ENCODE measurements around the gene GRN. TPM values are rescaled to one million over a fixed set of nuclear protein-coding genes. Genes with fewer than 3 reads are reported as not detected.
"Not testable (repeated sequence)": the region's sequence is repeated elsewhere in the genome, so short reads cannot be mapped to it uniquely, and the experiment has no call there.

GRN gene
- polyA plus RNA-seq, 1 donor = 469 TPM

DNA sequence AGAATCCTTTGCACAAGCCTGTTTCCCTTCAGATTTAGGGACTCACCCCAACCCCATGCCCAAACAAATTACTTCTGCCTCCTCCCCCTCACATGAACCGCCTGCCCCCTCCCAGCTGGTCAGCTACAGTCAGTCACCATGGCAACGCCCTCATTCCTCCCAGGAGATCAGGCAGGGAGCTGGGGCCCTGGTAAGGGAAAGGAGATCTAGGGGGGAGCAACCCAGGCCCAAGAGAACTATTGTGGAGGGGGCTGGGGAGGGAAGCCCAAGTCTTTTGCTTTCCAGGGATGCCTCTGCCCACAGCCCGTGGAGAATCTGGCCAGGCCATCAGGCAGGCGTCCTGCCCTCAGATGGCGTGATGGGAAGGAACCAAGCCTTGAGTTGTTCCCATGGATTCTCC is 15.7 kb downstream of the GRN start:
- DNase-seq = no peak
- Histone ChIP-seq H3K9me3 (ENCODE audit: control insufficient read depth, low read depth, low read length) (no peaks in the 10 kb centered on the region), H3K27ac (ENCODE audit: low read length) (no peak overlapping the region), H3K27me3 (ENCODE audit: control insufficient read depth, insufficient read depth, low read length) (peaks cover 20% of the 10 kb centered on the region), H3K36me3 (ENCODE audit: control insufficient read depth, insufficient read depth, low read length) (no peaks in the 10 kb centered on the region), H3K4me1 (ENCODE audit: control insufficient read depth, insufficient read depth, low read length) (peaks cover 10% of the 10 kb centered on the region), H3K4me3 (ENCODE audit: low read length) (no peak overlapping the region)
- WGBS (ENCODE audit: insufficient coverage, low lambda C conversion rate) = no CpG with 5 or more reads among the region's 5 CpGs

DNA sequence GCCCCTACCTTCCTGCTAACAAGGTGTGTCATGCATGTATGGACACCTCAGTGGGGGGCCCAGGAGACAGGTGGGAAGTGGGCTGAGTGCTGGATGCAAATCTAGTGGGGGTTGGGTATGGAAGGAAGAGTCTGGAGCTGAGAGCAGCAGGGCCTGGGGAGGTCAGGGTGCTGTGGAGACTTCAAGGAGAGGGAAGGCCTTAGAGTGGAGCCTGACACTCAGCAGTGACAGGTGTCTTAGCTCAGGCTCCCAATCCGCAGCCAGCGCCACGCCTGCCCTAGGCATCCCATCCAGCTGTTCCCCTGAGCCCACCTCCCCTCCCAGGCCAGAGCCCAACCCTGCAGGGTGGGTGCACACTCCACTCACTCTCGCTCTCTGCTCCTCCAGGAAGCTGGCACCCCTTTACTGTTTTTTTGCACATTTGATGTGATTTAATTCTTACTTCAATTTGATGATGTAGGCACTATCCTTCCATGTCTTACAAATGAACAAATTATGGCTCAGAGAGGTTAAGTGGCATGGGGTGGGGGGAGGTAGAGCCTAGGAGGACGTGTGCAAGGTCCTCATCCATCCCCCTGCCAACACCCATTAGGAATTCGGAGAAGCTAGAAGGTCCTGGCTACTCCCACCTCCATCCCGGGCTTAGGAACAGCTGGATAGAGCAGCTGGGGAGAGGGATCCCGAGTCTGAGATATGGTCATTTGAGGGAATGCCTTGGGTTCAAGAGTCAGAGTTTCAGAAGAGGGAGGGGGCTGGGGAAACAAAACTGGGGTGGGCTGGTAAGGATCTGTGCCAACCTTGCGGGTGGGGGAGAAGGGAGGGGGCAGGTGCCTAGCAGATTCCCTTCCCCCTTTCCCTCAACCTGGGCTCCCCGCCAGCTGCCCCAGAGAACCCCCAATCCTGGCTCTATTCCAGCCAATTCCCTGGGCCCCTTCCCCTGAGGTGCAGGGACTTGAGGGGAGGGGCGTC is 16.5 kb downstream of the GRN start:
- Histone ChIP-seq H3K27me3 (ENCODE audit: control insufficient read depth, insufficient read depth, low read length) (peaks cover 27% of the 10 kb centered on the region), H3K4me1 (ENCODE audit: control insufficient read depth, insufficient read depth, low read length) (peaks cover 10% of the 10 kb centered on the region), H3K9me3 (ENCODE audit: control insufficient read depth, low read depth, low read length) (no peaks in the 10 kb centered on the region), H3K27ac (ENCODE audit: low read length) (no peak overlapping the region), H3K36me3 (ENCODE audit: control insufficient read depth, insufficient read depth, low read length) (no peaks in the 10 kb centered on the region), H3K4me3 (ENCODE audit: low read length) (no peak overlapping the region)
- 40% methylated on average over 1 of the region's 11 CpGs for WGBS (ENCODE audit: insufficient coverage, low lambda C conversion rate)
- DNase-seq = no peak

DNA sequence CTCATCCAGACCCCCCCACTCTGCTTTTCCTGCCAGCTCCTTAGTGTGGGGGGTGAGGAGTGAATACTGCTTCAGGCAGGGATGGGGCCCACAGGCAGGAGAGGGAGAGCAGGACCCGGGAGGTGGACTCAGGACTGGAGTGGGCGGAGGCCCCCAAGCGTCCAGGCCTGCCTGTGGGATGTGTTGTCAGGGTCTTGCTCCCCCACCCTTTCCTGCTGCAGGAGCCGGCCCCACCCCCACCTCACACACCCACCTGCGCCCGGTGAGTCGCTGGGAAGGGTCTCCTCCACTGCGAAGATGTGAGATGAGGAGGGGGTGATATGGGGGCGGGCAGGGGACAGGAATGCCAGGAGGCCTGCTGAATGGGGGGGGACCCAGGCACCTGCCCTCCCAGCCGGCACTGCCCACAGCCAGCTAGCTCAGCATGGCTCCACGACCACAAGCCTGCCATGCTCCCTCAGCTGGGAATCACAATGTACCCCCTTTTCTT is 17.4 kb downstream of the GRN start:
- H3K36me3 ChIP-seq (ENCODE audit: control insufficient read depth, insufficient read depth, low read length) = no peaks in the 10 kb centered on the region
- no CpG with 5 or more reads among the region's 11 CpGs for WGBS (ENCODE audit: insufficient coverage, low lambda C conversion rate)
- H3K4me1 ChIP-seq (ENCODE audit: control insufficient read depth, insufficient read depth, low read length) = peaks cover 10% of the 10 kb centered on the region
- H3K4me3 ChIP-seq (ENCODE audit: low read length) = peak overlapping the region; percentile 54
- H3K9me3 ChIP-seq (ENCODE audit: control insufficient read depth, low read depth, low read length) = no peaks in the 10 kb centered on the region
- no peak overlapping the region for H3K27ac ChIP-seq (ENCODE audit: low read length)
- H3K27me3 ChIP-seq (ENCODE audit: control insufficient read depth, insufficient read depth, low read length) = peaks cover 32% of the 10 kb centered on the region
- no peak for DNase-seq

DNA sequence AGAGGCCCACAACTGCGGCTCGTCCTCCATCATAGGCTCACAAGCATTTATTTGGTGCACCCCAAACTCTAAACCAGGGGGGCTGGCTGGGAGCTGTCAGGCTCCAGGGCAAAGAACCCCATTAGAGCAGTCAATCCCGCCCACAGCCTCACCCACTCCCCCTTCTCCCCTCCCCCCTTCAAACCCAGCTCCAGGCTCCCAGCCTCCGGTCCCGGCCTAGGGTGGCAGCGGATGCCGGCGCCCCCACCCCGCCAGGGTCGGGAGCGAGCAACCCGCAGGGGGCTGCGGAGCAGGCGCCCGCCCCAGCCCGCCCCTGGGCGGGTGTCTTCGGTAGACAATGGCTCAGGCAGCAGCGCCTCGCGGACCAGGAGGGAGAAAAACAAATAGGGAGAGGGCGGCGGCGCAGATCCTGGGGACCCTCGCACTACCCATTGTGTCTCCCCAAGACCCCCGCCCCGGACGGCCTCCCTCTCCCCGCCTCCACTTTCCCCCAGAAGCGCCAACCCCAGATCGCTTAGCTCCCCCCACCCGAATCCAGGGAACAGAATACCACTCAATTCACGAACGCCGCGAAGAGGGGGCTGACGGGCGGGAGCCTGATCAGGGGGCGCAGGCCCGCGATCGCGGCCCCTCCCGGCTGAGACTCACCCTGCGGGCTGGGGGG is 18.0 kb downstream of the GRN start:
- peak overlapping the region; percentile 54 for H3K4me3 ChIP-seq (ENCODE audit: low read length)

DNA sequence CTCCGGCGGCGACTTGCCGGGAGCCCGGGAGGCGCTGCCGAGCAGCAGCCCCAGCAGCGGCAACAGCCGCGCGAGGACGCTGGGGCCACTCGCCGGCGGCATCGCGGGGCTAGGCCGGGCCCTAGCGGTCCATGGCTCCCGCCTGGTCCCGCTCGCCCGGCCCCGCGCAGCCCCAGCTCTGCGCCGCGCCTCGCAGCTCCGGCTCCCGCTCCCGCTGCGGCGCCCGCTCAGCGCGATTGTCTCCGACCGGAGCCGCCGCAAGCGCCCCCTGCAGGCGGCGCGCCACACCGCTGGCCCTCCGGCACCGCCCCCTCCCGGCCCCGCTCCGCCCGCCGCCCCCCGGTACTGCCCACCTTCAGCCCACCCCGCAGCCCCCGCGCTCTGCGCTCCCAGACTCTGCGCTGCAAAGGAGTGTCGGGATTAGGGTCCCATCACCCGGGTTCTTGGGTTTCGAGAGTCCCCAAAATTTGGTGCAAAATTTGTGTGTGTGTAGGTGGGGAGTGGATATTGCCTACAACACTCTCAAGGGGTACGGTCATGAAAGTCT is 18.6 kb downstream of the GRN start, which contains the start of gene FAM171A2:
FAM171A2 (minus strand) TSS at position 241 of the 547 bp plus-strand sequence; CDS start at position 102, 139 bp downstream.
- Histone ChIP-seq H3K9me3 (ENCODE audit: control insufficient read depth, low read depth, low read length) (no peaks in the 10 kb centered on the region), H3K36me3 (ENCODE audit: control insufficient read depth, insufficient read depth, low read length) (no peaks in the 10 kb centered on the region), H3K4me1 (ENCODE audit: control insufficient read depth, insufficient read depth, low read length) (peaks cover 10% of the 10 kb centered on the region), H3K27me3 (ENCODE audit: control insufficient read depth, insufficient read depth, low read length) (peaks cover 35% of the 10 kb centered on the region), H3K27ac (ENCODE audit: low read length) (peak within 1 kb of the TSS; percentile 23), H3K4me3 (ENCODE audit: low read length) (peak within 1 kb of the TSS; percentile 54)
- peak in 1 of 2 donors; percentile 58 for DNase-seq
- no CpG with 5 or more reads among the region's 63 CpGs for WGBS (ENCODE audit: insufficient coverage, low lambda C conversion rate)

More for the DNA sequence above, 18.0 kb downstream of the GRN start:
- peak overlapping the region; percentile 23 for H3K27ac ChIP-seq (ENCODE audit: low read length)
- peaks cover 35% of the 10 kb centered on the region for H3K27me3 ChIP-seq (ENCODE audit: control insufficient read depth, insufficient read depth, low read length)
- no peak for DNase-seq
- no CpG with 5 or more reads among the region's 45 CpGs for WGBS (ENCODE audit: insufficient coverage, low lambda C conversion rate)
- no peaks in the 10 kb centered on the region for H3K9me3 ChIP-seq (ENCODE audit: control insufficient read depth, low read depth, low read length)
- H3K4me1 ChIP-seq (ENCODE audit: control insufficient read depth, insufficient read depth, low read length) = peaks cover 10% of the 10 kb centered on the region
- no peaks in the 10 kb centered on the region for H3K36me3 ChIP-seq (ENCODE audit: control insufficient read depth, insufficient read depth, low read length)

DNA sequence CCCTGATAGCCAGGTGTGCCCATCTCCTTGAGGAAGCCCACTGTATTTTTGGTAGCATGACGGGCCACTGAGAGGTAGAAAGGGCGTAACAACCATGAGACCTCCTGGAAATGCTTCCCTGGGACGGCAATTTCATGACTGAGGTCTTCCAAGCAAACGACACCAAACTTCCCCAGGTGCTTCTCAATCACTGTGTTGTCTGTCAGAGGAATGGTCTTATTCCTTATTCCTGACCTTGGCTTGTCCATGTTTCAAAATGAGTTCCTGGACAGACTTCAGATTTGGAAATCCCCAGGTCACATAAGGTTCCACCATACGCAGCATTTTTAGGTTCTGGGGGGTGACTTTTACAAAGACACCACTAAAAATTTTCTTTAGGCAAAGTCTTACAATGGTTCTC is 19.9 kb downstream of the GRN start:
- peaks cover 35% of the 10 kb centered on the region for H3K27me3 ChIP-seq (ENCODE audit: control insufficient read depth, insufficient read depth, low read length)
- not testable (repeated sequence) for H3K9me3 ChIP-seq (ENCODE audit: control insufficient read depth, low read depth, low read length)

DNA sequence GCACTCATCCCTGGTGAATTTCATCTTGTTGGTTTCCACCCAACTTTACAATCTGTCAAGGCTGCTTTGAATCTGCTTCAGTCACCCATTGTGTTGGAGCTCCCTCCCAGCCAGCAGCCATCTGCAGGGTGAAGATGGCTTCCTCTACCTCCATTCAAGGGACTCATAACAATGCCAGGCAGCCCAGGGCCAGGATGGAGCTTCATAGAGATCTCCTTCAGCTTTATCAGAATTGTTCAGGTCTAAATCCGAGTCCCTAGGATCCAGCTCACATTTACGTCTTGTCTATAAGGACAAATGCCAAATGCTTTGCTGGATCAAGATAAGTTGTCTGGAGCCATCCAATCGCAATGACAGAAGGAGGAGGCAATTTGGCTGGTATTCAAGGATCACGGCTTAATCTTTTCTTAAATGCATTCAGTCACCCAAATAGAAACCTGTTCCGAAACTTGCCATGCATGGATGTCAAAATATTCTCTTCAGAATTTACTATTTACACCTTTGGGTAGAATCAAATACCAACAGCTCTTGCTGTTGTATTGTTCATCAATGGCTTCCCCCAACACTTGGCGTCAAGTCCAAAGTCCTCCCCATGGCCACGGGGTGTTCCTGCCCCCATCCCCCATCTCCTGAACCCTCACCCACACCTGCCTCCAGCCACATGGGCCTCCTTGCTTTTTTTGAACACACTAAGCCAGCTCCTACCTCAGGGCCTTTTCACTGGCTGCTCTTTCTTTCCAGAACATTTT is 22.3 kb downstream of the GRN start:
- Histone ChIP-seq H3K27me3 (ENCODE audit: control insufficient read depth, insufficient read depth, low read length) (peaks cover 34% of the 10 kb centered on the region), H3K4me1 (ENCODE audit: control insufficient read depth, insufficient read depth, low read length) (no peaks in the 10 kb centered on the region), H3K4me3 (ENCODE audit: low read length) (no peak overlapping the region), H3K9me3 (ENCODE audit: control insufficient read depth, low read depth, low read length) (no peaks in the 10 kb centered on the region), H3K36me3 (ENCODE audit: control insufficient read depth, insufficient read depth, low read length) (no peaks in the 10 kb centered on the region), H3K27ac (ENCODE audit: low read length) (no peak overlapping the region)
- WGBS (ENCODE audit: insufficient coverage, low lambda C conversion rate) = no CpG with 5 or more reads among the region's 7 CpGs
- peak in 1 of 2 donors; percentile 1 for DNase-seq

More for the DNA sequence above, 19.9 kb downstream of the GRN start:
- H3K4me3 ChIP-seq (ENCODE audit: low read length); DNase-seq; H3K36me3 ChIP-seq (ENCODE audit: control insufficient read depth, insufficient read depth, low read length); H3K27ac ChIP-seq (ENCODE audit: low read length); H3K4me1 ChIP-seq (ENCODE audit: control insufficient read depth, insufficient read depth, low read length): not testable (repeated sequence)
- no CpG with 5 or more reads among the region's 5 CpGs for WGBS (ENCODE audit: insufficient coverage, low lambda C conversion rate)

GRCh38 chr17:44368391-44369243 is 23.5 kb downstream of the GRN start:
- H3K9me3 ChIP-seq (ENCODE audit: control insufficient read depth, low read depth, low read length); DNase-seq; H3K36me3 ChIP-seq (ENCODE audit: control insufficient read depth, insufficient read depth, low read length); H3K4me1 ChIP-seq (ENCODE audit: control insufficient read depth, insufficient read depth, low read length); H3K4me3 ChIP-seq (ENCODE audit: low read length); H3K27ac ChIP-seq (ENCODE audit: low read length): not testable (repeated sequence)
- no CpG with 5 or more reads among the region's 42 CpGs for WGBS (ENCODE audit: insufficient coverage, low lambda C conversion rate)
- H3K27me3 ChIP-seq (ENCODE audit: control insufficient read depth, insufficient read depth, low read length) = peaks cover 25% of the 10 kb centered on the region

DNA sequence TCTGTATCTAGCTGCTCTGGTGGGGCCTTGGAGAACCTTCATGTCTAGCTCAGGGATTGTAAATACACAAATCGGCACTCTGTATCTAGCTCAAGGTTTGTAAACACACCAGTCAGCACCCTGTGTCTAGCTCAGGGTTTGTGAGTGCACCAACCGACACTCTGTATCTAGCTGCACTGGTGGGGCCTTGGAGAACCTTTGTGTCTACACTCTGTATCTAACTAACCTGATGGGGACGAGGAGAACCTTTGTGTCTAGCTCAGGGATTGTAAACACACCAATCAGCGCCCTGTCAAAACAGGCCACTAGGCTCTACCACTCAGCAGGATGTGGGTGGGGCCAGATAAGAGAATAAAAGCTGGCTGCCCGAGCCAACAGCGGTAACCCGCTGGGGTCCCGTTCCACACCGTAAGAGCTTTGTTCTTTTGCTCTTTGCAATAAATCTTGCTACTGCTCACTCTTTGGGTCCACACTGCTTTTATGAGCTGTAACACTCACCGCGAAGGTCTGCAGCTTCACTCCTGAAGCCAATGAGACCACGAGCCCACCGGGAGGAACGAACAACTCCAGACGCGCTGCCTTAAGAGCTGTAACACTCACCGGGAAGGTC is 24.4 kb downstream of the GRN start:
- H3K4me3 ChIP-seq (ENCODE audit: low read length); DNase-seq; H3K9me3 ChIP-seq (ENCODE audit: control insufficient read depth, low read depth, low read length); H3K4me1 ChIP-seq (ENCODE audit: control insufficient read depth, insufficient read depth, low read length); H3K27ac ChIP-seq (ENCODE audit: low read length); H3K36me3 ChIP-seq (ENCODE audit: control insufficient read depth, insufficient read depth, low read length): not testable (repeated sequence)
- no CpG with 5 or more reads among the region's 17 CpGs for WGBS (ENCODE audit: insufficient coverage, low lambda C conversion rate)
- peaks cover 22% of the 10 kb centered on the region for H3K27me3 ChIP-seq (ENCODE audit: control insufficient read depth, insufficient read depth, low read length)

All from large intestine (tissue), 3 donors.